Measurements from ENCODE around the gene PCED1B.

- TF ChIP-seq CTCF (conservative IDR thresholded peaks at IDR 0.05 in 1 of 2, IDR thresholded peaks at IDR 0.05 in 1 of 2; ENCODE audit: extremely low read depth in 1 of 2, insufficient read depth in 1 of 2, low read depth in 1 of 2, low read length in 2 of 2) (no peak), EZH2 (IDR thresholded peaks at IDR 0.05; ENCODE audit: borderline replicate concordance, low read length) (no peak)
Measured at GRCh38 chr12:47251919-47252318, 172.5 kb downstream of the PCED1B start.

Data from mammary epithelial cell (primary cell).